ENCODE data around the gene EVC.

Gene EVC

DNA sequence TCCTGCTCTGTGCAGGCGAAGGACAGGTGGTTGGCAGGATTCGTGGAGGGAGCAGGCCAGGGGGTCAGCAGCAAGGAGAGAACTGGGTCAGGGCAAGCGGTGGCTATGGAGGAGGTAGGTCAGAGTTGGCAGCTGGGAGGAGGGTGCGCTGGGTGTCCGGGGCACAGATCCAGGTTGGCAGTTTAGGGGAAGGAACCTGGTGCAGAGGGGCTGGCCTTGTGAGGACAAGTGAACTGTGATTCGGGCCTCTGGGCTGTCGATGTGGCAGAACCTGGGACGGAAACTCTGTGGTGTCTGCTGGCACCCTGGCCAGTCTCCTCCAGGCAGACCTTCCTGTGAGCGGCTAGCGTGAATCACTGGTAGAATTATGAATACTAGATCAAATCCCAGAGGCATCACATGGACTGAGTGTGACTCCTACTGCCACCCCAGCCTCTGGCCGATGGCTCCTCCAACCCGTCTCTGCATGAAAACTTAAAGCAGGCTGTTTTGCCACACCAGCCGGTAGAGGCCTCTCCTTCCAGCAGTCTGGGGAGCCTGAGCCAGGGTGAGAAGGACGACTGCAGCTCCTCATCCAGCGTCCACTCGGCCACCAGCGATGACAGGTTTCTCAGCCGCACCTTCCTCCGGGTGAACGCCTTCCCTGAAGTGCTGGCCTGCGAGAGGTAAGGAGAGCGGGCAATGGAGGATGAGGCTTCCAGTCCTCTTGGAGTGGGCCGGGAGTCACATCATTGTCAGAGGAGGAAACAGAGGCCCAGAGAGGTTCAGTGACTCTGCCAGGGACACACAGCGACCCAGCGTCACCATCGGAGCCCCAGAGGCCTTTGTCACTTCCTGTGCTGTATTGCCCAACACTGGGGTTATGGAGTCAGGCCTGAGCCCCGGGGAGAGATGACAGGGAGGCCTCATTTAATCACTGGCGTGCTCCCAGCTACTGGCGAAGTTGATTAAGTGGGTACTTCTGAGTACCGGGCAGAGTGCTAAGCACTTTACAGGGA is 20.3 kb downstream of the EVC start:
- Histone ChIP-seq H2AFZ (ENCODE audit: low read depth, low read length) (no peak overlapping the region), H3K27ac (ENCODE audit: low read length) (no peak overlapping the region), H4K20me1 (ENCODE audit: insufficient read depth, low read length) (no peaks in the 10 kb centered on the region), H3K4me2 (ENCODE audit: insufficient read depth, low read length) (no peak overlapping the region), H3K36me3 (ENCODE audit: insufficient read depth, low read length) (no peaks in the 10 kb centered on the region), H3K4me3 (ENCODE audit: low read depth in 1 of 2, low read length in 2 of 2) (no peak overlapping the region), H3K9me3 (ENCODE audit: insufficient read depth, low read length, severe bottlenecking) (no peaks in the 10 kb centered on the region), H3K4me1 (ENCODE audit: insufficient read depth, low read length) (no peaks in the 10 kb centered on the region), H3K79me2 (ENCODE audit: insufficient read depth, low read length) (no peaks in the 10 kb centered on the region), H3K27me3 (ENCODE audit: insufficient read depth, low read length, poor library complexity) (no peaks in the 10 kb centered on the region), H3K9ac (ENCODE audit: low read depth, low read length) (no peak overlapping the region)
- no peak for DNase-seq
- TF ChIP-seq, protein P1, sequence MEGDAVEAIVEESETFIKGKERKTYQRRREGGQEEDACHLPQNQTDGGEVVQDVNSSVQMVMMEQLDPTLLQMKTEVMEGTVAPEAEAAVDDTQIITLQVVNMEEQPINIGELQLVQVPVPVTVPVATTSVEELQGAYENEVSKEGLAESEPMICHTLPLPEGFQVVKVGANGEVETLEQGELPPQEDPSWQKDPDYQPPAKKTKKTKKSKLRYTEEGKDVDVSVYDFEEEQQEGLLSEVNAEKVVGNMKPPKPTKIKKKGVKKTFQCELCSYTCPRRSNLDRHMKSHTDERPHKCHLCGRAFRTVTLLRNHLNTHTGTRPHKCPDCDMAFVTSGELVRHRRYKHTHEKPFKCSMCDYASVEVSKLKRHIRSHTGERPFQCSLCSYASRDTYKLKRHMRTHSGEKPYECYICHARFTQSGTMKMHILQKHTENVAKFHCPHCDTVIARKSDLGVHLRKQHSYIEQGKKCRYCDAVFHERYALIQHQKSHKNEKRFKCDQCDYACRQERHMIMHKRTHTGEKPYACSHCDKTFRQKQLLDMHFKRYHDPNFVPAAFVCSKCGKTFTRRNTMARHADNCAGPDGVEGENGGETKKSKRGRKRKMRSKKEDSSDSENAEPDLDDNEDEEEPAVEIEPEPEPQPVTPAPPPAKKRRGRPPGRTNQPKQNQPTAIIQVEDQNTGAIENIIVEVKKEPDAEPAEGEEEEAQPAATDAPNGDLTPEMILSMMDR (IDR thresholded peaks at IDR 0.05; ENCODE audit: borderline replicate concordance, extremely low read depth, low read length, poor library complexity, severe bottlenecking), result no peak
- TF ChIP-seq EZH2 (IDR thresholded peaks at IDR 0.05; ENCODE audit: borderline replicate concordance, low read depth, low read length, severe bottlenecking), result no peak
- no peak for ATAC-seq (ENCODE audit: insufficient read depth, low read depth)

DNA sequence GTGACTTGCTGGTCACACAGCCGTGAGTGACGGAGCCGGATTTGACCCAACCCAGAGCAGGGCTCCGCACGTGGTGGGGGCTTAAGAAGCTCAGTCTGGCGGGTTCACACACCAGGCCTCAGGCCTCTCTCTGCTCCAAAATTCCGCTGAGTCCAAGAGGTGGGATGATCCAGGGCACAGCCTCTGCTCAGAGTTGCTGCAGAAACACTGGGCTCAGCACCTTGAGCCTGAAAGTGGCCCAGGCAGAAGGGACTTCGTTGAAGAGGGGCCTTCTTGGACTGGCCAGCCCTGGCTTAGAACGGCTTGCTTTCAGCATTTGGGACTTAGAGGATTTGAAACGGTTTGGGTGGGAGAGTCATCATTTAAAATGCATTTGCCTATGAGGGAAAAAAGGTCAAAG is 21.2 kb downstream of the EVC start:
- DNase-seq (no peak), ATAC-seq (ENCODE audit: insufficient read depth, low read depth) (no peak)
- H3K79me2 ChIP-seq (ENCODE audit: insufficient read depth, low read length), result no peaks in the 10 kb centered on the region
- no peaks in the 10 kb centered on the region for H3K27me3 ChIP-seq (ENCODE audit: insufficient read depth, low read length, poor library complexity)
- TF ChIP-seq, protein P1 (IDR thresholded peaks at IDR 0.05; ENCODE audit: borderline replicate concordance, extremely low read depth, low read length, poor library complexity, severe bottlenecking), result no peak
- no peak for TF ChIP-seq EZH2 (IDR thresholded peaks at IDR 0.05; ENCODE audit: borderline replicate concordance, low read depth, low read length, severe bottlenecking)
- no peak overlapping the region for H2AFZ ChIP-seq (ENCODE audit: low read depth, low read length)
- no peak overlapping the region for H3K27ac ChIP-seq (ENCODE audit: low read length)
- H3K36me3 ChIP-seq (ENCODE audit: insufficient read depth, low read length), result no peaks in the 10 kb centered on the region
- H3K9me3 ChIP-seq (ENCODE audit: insufficient read depth, low read length, severe bottlenecking), result no peaks in the 10 kb centered on the region
- H3K4me3 ChIP-seq (ENCODE audit: low read depth in 1 of 2, low read length in 2 of 2), result no peak overlapping the region
- H3K9ac ChIP-seq (ENCODE audit: low read depth, low read length), result no peak overlapping the region
- no peaks in the 10 kb centered on the region for H3K4me1 ChIP-seq (ENCODE audit: insufficient read depth, low read length)
- no peaks in the 10 kb centered on the region for H4K20me1 ChIP-seq (ENCODE audit: insufficient read depth, low read length)
- no peak overlapping the region for H3K4me2 ChIP-seq (ENCODE audit: insufficient read depth, low read length)

DNA sequence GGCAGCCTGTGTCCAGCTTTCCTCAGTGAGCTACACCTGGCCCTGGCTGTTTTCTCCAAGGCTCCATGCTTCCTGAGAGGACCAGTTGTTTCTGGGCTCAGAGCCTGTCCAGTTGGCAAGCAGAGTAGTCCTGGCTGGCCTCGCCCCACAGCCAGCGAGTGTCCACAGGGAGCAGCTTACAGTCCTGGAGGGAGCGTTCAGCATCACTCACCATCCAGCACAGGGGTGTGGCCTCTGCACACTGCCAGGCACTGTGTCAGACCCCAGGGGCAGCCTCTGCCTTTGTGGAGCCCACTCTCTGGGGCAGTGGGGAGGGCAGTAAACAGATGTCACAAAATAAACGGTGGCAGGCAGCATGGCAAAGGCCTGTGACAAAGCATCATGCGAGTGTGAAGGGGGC is 23.9 kb downstream of the EVC start:
- no peak overlapping the region for H3K4me3 ChIP-seq (ENCODE audit: low read depth in 1 of 2, low read length in 2 of 2)
- DNase-seq, result no peak
- H3K9ac ChIP-seq (ENCODE audit: low read depth, low read length), result no peak overlapping the region
- no peaks in the 10 kb centered on the region for H3K27me3 ChIP-seq (ENCODE audit: insufficient read depth, low read length, poor library complexity)
- H3K27ac ChIP-seq (ENCODE audit: low read length), result no peak overlapping the region
- no peak overlapping the region for H2AFZ ChIP-seq (ENCODE audit: low read depth, low read length)
- TF ChIP-seq, protein P1 (IDR thresholded peaks at IDR 0.05; ENCODE audit: borderline replicate concordance, extremely low read depth, low read length, poor library complexity, severe bottlenecking), result no peak
- TF ChIP-seq EZH2 (IDR thresholded peaks at IDR 0.05; ENCODE audit: borderline replicate concordance, low read depth, low read length, severe bottlenecking), result no peak
- H3K4me2 ChIP-seq (ENCODE audit: insufficient read depth, low read length), result no peak overlapping the region
- H3K36me3 ChIP-seq (ENCODE audit: insufficient read depth, low read length), result no peaks in the 10 kb centered on the region
- no peak for ATAC-seq (ENCODE audit: insufficient read depth, low read depth)
- no peaks in the 10 kb centered on the region for H3K9me3 ChIP-seq (ENCODE audit: insufficient read depth, low read length, severe bottlenecking)
- no peaks in the 10 kb centered on the region for H4K20me1 ChIP-seq (ENCODE audit: insufficient read depth, low read length)
- no peaks in the 10 kb centered on the region for H3K79me2 ChIP-seq (ENCODE audit: insufficient read depth, low read length)
- H3K4me1 ChIP-seq (ENCODE audit: insufficient read depth, low read length), result no peaks in the 10 kb centered on the region
